Gastrocnemius medialis (tissue), 4 donors: Measurements from ENCODE around the gene CCDC92B. TPM values are rescaled to one million over a fixed set of nuclear protein-coding genes. Genes with fewer than 3 reads are reported as not detected.
"Not testable (repeated sequence)": the region's sequence is repeated elsewhere in the genome, so short reads cannot be mapped to it uniquely, and the experiment has no call there.

Experiments
- ATAC-seq, 2 donors: fragments of 150-250 bp; one replicate each; pipeline ENCODE4 v1.9.1; 2016
- DNase-seq, 2 donors: peaks; one replicate each; pipeline ENCODE4 v3.0.0-alpha.2; 2019
- H3K27ac ChIP-seq, 4 donors: fragments of 200-600 bp; sonication (generic); 1 replicate in 1 of 4; 2 replicates in 3 of 4; pipeline ENCODE4 v1.5.1; 2016 to 2018; ENCODE audit warnings: mild to moderate bottlenecking in 2 of 4, moderate library complexity in 1 of 4
- H3K27me3 ChIP-seq, 3 donors: fragments of 200-600 bp; sonication (generic) in 2 of 3; 1 replicate in 1 of 3; 2 replicates in 2 of 3; pipeline versions ENCODE4 v1.5.1 to v1.6.0; 2016 to 2019; ENCODE audit warnings: mild to moderate bottlenecking in 1 of 3, moderate library complexity in 1 of 3
- H3K36me3 ChIP-seq, 2 donors: fragments of 200-600 bp; sonication (generic) in 1 of 2; one replicate each; pipeline ENCODE4 v1.5.1; 2017 to 2018
- H3K4me1 ChIP-seq, 2 donors: fragments of 200-600 bp; sonication (generic) in 1 of 2; one replicate each; pipeline ENCODE4 v1.5.1; 2016 to 2017; ENCODE audit warnings: mild to moderate bottlenecking in 2 of 2
- H3K4me3 ChIP-seq, 4 donors: fragments of 200-600 bp; sonication (generic) in 3 of 4; 1 replicate in 1 of 4; 2 replicates in 3 of 4; pipeline ENCODE4 v1.5.1; 2016 to 2019; ENCODE audit warnings: mild to moderate bottlenecking in 2 of 4
- H3K9me3 ChIP-seq, 3 donors: fragments of 200-600 bp; sonication (generic) in 2 of 3; 1 replicate in 1 of 3; 2 replicates in 2 of 3; pipeline ENCODE4 v1.5.1; 2016 to 2019
- CTCF ChIP-seq, 5 experiments: fragments of 450-650 bp in 3 of 5; fragments of 200-600 bp in 2 of 5; sonication (generic) in 2 of 5; IDR thresholded peaks in 4 of 5; conservative IDR thresholded peaks in 1 of 5; 1 replicate in 4 of 5; 2 replicates in 1 of 5; pipeline ENCODE4 v1.5.1; 2016 to 2019; ENCODE audit warnings: antibody characterized with exemption in 5 of 5, mild to moderate bottlenecking in 3 of 5, moderate library complexity in 3 of 5
- POLR2A ChIP-seq, 2 donors: fragments of 450-650 bp; IDR thresholded peaks; one replicate each; pipeline ENCODE4 v1.6.1; 2017; ENCODE audit warnings: antibody characterized with exemption in 2 of 2, mild to moderate bottlenecking in 2 of 2, moderate library complexity in 2 of 2
- in situ Hi-C, 4 donors: fragments of 200-750 bp; cut with MboI; loops; one replicate each; pipeline versions ENCODE4 v1.15.0 to v1.8.0; 2017; ENCODE audit warnings: low sequenced_read_pairs in 4 of 4
- intact Hi-C: fragments of 100-400 bp; cut with DNase I; formaldehyde crosslinking; loops from one replicate; pipeline ENCODE4 v1.15.1; 2023; ENCODE audit warnings: low total_unique reads
- total RNA-seq, 4 donors: library from RNA; depleted of rRNA; stranded (reverse); fragments of >200 nt; gene quantifications; one replicate each; pipeline versions ENCODE4 v1.1.0 to v1.2.3, GENCODE V29; 2016

Gene CCDC92B
- total RNA-seq, 4 donors from 2014 or later = not detected

DNA sequence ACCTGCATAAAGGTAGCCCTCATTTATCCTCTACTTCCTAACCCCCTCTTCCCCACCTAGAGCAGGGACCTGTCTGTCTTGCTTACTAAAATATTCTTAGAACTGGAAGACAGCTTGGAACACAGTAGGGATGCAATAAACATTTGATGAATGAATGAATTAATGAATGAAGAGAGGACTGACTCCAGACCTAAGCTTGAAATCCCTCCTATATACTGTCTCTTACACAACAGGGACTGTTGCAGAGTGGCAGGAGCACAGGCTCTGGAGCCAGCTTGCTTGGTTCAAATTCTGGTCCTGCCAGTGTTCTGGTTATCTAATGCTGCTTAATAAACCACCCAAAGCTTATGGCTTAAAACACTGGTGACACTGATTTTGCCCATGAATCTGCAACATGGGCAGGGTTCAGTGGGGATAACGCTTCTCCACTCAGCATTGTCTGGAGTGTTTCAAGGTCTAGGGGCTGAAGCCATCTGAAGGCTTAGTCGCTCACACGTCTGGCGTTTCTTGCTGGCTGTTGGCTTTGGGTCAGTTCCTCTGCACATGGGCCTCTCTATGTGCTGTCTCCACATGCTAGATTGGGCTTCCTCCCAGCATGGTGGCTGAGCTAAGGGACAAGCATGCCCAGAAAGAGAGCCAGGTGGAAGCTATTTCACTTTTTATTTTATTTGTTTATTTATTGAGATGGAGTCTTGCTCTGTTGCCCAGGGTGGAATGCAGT lies 34.0 kb upstream of the CCDC92B start:
- in situ Hi-C loops (no loop called here), intact Hi-C loops (no loop called here)
- Histone ChIP-seq H3K27me3 (peaks cover 0 to 5% (median 0%) of the 10 kb centered on the region in 3 donors), H3K4me1 (no peaks in the 10 kb centered on the region), H3K27ac (no peak overlapping the region), H3K4me3 (no peak overlapping the region), H3K36me3 (no peaks in the 10 kb centered on the region), H3K9me3 (no peaks in the 10 kb centered on the region)
- DNase-seq (no peak), ATAC-seq (no peak)
- TF ChIP-seq POLR2A (IDR thresholded peaks at IDR 0.05) (no peak), CTCF (IDR thresholded peaks at IDR 0.05 in 4 of 5, conservative IDR thresholded peaks at IDR 0.05 in 1 of 5) (no peak)

DNA sequence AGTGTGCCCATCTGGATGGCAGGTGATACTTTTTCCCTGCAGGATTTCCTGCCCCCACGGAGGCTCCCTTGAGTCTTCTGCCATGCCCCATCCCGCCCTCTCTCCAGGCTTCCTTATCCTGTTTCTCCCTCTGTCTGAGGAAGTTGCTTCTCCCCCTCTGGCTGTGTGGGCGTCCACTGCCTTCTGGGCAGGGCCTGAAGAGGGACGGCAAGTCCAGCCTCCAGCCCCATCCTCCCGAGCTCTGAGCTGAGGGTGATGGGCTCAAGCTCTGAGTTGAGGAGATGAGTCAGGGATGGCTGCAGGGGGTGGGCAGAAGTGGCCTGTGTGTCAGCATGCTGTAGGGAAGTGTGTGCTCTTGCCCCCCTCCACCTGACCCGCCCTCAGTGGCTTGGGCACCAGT lies 32.6 kb upstream of the CCDC92B start:
- intact Hi-C loops = no loop called here
- Histone ChIP-seq H3K36me3 (no peaks in the 10 kb centered on the region), H3K4me1 (no peaks in the 10 kb centered on the region), H3K9me3 (no peaks in the 10 kb centered on the region), H3K27ac (no peak overlapping the region), H3K27me3 (peaks cover 5 to 12% (median 6%) of the 10 kb centered on the region in 3 donors), H3K4me3 (no peak overlapping the region)
- DNase-seq (no peak), ATAC-seq (no peak)
- in situ Hi-C loops = no loop called here
- TF ChIP-seq POLR2A (IDR thresholded peaks at IDR 0.05) = no peak
- no peak for TF ChIP-seq CTCF (IDR thresholded peaks at IDR 0.05 in 4 of 5, conservative IDR thresholded peaks at IDR 0.05 in 1 of 5)

- H3K9me3 ChIP-seq, intact Hi-C loops, H3K36me3 ChIP-seq, in situ Hi-C loops, H3K4me3 ChIP-seq, ATAC-seq, H3K4me1 ChIP-seq, H3K27ac ChIP-seq, DNase-seq: not testable (repeated sequence)
- peaks cover 7 to 16% (median 10%) of the 10 kb centered on the region in 3 donors for H3K27me3 ChIP-seq
Observed at GRCh38 chr17:2781598-2781997, 32.1 kb upstream of the CCDC92B start.

DNA sequence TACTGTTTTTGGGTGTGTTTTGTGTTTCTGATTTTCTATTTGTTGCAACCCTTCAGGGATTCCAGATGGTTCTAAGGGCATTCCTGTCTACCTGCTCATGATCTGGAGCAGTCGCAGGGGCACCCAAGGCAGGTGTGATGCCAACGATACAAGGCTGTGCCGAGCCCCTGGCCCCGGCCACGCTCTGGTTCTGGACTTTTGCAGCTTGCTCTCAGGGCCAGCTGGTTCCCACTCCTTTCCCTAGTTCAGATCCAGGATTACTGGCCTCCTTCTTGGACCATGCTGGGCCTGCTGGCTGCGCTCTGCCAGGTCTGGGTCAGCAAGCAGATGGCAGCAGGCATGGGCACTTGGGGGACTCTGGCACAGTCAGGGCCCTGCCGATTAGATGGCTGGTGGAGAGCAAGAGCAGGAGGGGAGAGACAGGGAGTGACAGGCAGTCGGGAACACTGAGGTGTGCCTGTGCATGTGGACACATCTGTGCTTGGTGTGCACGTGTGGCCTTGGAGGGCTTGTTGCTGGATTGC lies 31.5 kb upstream of the CCDC92B start:
- Histone ChIP-seq H3K36me3 (no peaks in the 10 kb centered on the region), H3K27ac (no peak overlapping the region), H3K4me3 (no peak overlapping the region), H3K9me3 (no peaks in the 10 kb centered on the region), H3K27me3 (peaks cover 10 to 20% (median 14%) of the 10 kb centered on the region in 3 donors), H3K4me1 (no peaks in the 10 kb centered on the region)
- in situ Hi-C loops (no loop called here), intact Hi-C loops (no loop called here)
- TF ChIP-seq POLR2A (IDR thresholded peaks at IDR 0.05) = no peak
- no peak for TF ChIP-seq CTCF (IDR thresholded peaks at IDR 0.05 in 4 of 5, conservative IDR thresholded peaks at IDR 0.05 in 1 of 5)
- DNase-seq = no peak
- ATAC-seq = no peak

DNA sequence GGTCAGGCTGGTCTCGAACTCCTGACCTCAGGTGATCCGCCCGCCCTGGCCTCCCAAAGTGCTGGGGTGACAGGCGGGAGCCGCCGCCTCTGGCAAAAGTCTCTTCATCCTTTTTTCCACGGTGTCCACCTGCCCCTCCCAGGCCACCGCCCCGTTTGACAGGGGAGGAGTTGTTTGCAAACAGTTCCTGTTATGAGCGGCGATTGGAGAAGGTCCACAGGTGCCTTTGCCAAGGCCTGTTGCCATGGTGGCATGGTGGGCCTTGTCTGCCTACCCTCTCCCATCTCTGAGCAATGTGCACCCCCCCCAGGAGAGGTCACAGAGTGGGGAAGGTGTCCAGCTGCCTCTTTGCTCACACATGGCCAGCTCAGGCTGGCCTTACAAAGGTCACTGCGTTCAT lies 30.8 kb upstream of the CCDC92B start:
- Histone ChIP-seq H3K4me1 (no peaks in the 10 kb centered on the region), H3K36me3 (no peaks in the 10 kb centered on the region), H3K4me3 (no peak overlapping the region), H3K9me3 (no peaks in the 10 kb centered on the region), H3K27ac (no peak overlapping the region), H3K27me3 (peaks cover 16 to 27% (median 21%) of the 10 kb centered on the region in 3 donors)
- intact Hi-C loops = no loop called here
- in situ Hi-C loops = no loop called here
- no peak for DNase-seq
- TF ChIP-seq POLR2A (IDR thresholded peaks at IDR 0.05) (no peak), CTCF (IDR thresholded peaks at IDR 0.05 in 4 of 5, conservative IDR thresholded peaks at IDR 0.05 in 1 of 5) (no peak)
- ATAC-seq = no peak
